Stimulated activated CD8-positive, alpha-beta memory T cell treated with anti-CD3 and anti-CD28 coated beads, Interleukin-7, amount 100 ng/mL, for 4 hours (primary cell): ENCODE data around the gene LPO.

Experiments
- DNase-seq, 2 donors: peaks; one replicate each; pipeline ENCODE4 v3.0.0-alpha.2; 2020; ENCODE audit warnings: low read depth in 2 of 2

The LPO gene

DNA sequence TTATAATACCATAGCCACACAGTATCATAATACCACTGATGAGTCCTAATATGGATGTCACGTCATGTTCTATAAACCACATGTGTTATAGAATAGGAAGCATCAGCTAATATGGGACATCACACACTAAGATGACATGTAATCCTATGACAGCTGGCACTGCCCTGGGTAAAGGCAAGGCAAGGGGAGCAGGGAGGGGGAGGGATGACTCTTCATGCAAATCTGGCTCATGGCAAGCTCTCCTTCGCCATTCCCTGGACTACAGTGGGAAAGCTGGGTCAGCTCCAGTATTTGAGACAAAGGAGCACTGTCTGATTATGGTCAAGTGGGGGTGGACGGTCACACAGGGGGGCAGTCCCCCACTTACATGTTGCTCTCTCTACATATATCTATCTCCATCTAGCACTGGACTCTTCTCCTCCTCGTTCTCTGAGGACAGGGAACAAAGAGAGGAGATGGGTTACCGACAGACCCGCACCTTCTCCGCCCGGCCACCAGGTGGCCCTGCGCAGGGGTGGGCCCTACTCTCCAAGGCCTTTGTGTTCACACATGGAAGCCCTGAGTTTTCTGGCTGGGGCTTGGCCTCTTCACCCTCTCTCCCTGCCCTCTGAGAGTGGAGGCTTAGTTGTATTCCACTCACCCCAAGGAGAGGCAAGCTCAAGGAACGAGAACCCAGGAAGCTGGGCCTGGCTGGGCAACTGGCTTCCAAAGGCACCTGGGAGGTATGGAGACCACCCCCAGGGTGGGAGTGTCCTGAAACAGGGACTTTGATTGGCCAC lies 65.8 kb downstream of the LPO start:
- DNase-seq: peak in 1 of 2 donors; percentile 44

DNA sequence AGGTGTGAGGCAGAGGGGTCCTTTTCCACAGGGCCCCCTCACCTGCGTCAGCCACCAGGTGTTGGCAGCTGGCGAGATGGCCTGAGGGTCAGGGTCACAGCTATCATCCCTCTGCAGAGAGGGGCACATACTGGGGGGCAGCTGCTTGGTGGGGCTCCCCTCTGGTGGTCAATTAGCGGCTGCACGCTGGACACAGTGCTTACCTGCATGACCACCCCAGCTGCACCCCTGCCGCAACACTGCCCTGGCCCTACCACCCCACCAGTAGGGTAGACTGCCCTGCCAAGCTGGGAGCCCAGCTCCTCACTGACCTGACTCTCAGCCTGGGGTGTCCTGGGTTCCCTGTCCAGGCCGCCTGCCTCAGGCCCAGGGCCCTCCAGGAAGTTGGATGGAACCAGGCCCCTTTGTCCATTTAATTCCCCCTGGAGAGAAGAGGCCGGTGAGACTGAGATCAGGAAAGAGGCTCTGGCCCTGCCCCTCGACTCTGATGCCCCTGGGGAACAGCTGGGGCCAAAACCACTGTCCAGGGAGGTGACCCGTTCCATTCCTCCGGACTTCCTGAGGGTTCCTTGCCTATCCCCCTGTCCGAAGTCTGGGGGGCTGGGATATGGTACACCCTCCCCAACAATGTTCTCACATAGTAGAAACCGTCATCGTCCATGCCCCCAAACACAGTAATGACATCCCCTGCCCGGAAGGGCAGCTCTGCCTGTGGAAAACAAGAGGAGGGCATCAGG lies 66.5 kb downstream of the LPO start:
- DNase-seq: no peak

DNA sequence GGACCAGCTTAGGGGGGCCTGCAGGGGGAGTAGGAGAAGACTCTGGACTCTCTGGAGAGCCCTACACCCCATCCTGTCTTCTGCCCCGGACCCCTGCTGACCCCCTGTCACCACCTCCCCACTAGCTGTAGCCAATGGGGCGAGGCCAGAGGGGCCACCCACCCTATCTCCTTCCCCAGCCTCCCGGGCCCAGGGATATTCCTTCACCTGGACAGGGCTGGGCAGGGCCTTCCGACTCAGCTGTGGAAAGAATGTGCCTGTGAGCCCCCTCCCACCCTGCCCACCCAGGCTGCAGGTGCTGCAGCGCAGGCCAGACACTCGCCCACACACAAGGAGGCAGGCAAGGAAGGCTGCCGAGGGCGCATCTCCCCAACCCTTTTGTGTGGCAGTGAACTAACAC lies 67.2 kb downstream of the LPO start:
- DNase-seq: no peak

DNA sequence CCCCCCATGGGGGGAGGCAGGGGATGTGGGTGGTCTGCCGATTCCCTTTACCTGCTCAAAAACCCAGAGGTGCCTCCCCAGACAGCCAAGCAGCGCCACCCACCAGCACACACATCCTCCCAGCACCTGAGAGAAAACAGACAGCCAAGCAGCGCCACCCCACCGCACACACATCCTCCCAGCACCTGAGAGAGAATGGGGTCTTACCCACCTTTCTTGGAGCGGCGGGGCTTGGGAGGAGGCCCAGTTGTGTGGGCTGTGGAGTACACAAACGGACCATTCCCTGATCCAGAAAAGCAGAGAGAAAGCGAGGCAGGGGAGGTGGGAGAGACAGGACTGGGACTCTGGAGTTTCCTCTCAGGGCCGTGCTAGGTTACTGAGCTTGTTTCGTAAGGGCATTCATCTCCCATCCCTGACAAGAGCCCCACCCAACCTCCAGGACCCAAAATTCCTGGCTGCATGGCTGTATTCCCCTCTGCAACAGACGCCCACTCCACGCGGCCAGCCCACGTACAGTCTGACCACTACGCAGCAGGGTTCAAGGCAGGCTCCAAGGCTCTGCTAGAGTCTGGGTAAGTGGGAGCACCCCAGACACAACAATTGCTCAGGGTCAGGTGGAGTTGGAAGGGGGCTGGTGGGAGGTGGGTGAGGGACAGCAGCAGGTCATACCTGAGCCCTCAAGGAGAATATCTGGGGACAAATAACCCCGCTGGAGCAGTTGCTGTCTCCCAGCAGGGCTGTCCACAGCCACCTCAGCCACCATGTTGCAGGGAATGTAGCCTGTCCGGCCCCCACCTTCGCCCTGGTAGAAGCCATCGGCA lies 68.0 kb downstream of the LPO start:
- no peak for DNase-seq

DNA sequence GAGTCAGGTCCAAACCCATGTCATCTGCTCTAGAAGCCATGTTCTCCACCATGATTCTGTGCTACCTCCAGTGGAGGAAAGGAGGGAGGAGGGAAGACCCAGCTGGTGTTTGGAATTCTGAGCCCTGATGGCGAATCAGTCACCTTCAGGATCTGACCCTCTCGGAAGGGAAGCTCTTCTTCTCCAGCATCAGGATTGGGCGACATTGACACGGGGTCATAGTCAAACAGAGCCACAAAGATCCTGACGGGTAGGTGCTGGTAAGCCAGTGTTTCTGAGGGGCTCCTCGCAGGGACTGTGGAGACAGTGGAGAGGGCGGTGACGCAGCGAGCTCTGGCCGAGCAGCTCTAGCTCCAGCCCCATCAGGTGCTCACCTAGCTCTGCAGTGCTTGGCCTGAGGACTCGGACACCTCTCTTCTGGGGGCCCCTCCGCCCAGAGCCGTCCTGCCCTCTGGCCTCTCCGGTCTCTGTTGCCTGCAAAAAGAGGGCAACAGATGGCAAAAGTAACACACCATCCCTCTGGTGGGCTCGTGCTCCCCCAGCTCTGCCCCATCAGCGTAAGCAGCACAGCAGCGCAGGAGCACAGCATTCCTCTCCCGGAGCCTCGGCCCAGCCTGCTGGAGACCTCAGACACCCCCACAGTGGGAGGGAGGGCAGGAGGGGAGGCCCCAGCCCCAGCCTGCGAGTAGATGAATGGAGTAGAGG lies 69.2 kb downstream of the LPO start:
- no peak for DNase-seq

DNA sequence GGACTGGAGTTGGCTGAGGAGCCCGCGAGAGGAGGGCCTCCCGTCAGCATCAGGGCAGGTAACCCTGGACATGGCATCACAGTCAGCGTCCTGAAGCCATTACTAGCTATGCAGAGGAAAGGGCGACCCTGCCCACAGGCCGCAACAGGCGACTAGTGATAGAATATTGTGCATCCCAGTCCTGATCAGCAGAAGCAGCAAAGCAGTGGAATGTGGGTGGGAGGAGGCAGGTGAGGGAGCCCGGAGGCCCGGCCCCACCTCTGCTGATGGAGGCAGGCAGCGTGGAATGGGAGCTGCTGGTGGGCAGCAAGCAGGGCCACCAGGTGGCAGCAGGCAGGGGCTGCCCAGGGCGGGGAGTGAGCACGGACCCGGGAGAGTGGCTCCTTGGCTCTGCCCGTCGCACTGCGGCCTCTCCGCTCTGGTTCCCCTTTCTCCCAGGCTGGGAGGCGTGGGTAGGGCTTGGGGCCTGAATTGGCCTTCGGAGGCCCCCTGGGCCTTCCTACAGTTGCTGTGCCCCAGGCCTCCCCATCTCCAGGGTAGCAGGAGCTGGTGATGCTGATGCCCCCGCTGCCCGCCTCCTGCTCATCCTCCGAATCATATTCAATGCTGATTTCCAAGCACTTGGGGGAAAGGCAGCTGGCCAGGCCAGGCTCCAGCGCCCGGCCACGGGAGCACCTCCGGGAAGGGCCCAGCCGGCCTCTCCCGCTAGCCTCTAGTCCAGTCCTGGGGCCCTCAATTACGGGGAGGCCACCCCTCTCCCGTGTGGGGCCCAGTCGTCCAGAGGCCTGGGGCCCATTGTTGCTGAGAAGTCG lies 70.0 kb downstream of the LPO start:
- DNase-seq: no peak

DNA sequence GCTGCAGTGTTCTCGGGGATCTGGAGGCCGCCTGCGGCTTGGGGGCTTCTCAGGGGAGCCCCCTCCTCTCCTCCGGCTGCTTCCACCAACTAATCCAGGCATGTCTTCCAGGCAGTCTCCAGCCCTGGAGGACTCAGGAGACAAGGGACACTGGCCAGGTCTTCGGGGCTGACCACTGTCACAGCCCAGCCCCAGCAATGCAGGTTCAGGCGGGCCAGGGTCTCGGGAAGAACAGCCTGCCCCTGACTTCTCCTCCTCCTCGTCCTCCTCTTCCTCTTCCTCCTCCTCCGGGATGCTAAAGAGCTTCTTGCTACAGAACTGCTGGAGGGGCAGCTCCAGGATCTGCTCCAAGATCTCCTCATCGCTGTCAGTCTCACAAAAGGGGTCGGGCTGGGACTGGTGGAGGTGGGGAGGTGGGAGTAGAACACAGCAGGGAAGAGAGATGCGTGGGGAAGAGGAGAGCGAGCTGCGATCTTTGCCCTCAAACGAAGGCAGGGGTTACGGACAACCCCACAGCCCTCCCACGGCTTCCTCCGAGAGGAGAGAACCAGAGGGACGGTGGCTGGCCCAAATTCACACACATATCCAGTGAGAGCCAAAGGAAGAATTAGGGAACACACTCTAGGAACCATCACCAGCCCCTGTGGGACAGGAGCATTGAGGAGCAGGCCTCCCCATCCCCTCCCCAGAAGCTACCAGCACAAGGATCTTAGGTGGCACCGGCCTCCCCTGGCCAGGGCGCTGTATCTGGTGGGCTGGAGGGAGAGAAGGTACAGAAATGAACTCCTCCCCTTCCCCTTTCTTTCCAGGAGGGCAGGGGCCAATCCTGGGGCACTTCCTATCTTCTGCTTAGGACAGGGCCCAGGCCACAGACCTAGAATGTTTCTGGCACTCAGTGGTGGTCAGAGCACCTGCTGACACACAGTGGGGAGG lies 70.9 kb downstream of the LPO start:
- DNase-seq: no peak

DNA sequence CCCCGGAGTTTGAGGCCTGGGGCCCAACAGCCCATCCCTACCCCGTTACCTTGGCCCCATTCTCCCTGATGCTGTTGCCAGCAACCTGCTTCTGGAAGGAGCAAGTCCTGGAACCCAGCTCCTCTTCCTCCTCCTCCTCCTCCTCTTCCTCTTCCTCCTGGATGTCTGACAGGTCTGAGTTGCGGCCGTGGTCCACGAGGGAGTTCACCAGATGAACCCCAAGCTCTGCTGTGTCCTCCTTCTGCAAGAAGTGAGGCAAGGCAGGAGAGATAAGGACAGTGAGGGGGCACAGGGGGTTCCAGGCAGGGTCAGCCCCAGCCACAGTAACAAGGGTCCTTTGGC lies 71.5 kb downstream of the LPO start:
- DNase-seq: no peak

DNA sequence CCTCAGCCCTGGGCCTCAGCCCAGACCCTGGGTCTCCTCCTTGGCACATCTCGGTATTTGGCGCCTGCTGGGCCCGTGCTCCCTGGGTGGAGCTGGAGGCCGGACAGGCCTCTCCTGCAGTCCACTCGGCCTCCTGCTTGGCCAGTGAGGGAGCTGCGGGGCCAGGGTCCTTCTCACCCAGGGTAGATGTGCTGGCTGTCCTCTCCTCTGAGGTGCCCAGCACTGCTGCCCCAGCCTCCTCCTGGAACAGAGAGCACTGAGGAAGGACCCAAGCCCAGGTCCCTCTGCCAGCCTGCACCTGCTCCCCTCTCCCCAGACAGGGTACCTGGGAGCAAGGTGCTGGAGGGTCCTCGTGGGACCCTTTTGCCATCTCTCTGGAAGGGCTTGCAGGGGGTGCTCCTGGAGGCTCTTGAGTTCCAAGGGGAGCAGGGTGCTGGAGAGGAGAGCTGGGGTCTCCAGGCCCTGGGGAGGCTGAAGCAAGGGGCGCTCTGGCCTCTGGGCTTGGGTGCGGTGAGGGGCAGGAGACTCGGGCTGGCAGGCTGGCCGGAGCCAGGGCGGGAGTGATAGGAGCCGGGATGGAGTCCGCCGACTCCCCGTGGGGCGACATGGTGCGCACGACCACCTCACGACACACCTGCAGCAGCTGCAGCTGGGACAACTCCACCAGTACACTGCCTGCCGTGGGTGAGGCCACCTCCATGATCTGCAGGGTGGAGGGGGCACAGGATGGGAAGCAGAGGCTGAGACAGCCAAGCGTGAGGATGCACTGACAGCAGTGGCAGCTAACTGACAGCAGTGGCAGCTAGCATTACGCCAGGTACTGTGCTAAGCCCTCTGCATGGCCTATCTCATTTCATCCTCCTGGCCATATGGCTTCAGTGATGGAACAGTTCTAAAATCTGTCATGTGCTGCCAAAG lies 72.4 kb downstream of the LPO start:
- DNase-seq: no peak

DNA sequence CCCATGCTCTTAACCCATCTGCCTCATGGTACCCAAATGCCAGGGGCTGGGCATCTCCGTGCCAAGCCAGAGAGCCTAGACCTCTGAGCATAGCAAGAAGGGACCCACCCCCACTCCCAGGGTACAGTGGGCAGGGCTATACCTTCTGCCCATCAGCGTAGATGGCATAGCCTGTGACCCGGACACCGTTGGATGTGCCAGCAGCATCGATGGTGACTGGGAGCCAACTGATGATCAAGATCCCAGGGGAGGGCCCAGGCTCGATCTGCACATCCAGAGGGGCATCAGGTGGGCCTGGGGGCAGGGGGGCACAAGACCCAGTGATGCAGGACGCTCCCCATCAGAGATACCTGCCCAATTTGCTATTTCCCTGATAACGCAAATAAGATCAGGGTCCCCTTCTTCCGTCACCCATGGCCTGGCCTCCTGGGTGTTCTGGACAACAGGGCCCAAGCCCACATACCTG lies 73.1 kb downstream of the LPO start:
- DNase-seq: no peak

DNA sequence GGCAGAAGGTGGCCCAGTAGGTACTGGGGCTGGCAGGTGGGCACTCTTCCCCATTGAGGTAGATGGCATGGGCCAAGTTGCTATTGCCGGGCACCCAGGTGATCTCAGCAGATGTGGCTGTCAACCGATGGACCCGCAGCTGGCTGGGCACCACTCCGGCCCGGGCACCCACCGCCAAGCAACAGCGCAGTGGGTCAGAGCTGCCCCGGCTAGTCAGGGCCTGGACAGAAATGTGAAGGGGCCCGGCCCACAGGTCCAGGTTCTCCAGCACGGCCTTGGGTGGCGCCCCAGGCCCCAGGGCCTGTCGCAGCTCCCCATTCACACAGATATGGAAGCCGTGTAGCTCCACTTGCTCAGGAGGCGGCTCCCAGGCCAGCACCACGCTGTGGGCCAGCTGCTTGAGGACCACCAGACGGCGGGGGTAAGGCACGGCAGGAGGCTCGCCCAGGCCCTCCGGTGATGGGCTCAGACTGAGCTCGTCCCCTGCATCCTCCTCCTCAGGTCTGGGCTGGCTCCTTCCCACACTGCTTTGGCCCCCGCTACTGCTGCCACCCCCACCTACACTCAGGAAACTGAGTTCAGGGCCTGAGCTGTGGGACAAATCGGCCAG lies 73.7 kb downstream of the LPO start:
- DNase-seq: no peak

DNA sequence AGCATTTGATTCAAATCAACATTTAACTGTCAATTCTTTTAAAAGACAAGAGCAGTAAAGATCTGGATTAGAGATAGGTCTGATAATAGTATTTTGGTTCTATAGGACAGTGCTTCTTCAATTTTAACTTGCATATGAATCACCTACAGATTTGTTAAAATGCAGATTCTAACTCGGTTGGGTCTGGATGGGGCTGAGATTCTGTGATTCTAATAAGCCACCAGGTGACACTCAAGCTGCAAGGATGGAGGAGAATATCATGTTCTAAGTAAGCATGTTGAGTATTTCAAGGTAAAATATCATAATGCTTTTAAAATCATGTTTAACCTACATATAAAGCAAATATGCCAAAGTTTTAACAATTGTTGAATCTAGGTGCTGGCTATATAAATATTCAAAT lies 74.4 kb downstream of the LPO start:
- no peak for DNase-seq

DNA sequence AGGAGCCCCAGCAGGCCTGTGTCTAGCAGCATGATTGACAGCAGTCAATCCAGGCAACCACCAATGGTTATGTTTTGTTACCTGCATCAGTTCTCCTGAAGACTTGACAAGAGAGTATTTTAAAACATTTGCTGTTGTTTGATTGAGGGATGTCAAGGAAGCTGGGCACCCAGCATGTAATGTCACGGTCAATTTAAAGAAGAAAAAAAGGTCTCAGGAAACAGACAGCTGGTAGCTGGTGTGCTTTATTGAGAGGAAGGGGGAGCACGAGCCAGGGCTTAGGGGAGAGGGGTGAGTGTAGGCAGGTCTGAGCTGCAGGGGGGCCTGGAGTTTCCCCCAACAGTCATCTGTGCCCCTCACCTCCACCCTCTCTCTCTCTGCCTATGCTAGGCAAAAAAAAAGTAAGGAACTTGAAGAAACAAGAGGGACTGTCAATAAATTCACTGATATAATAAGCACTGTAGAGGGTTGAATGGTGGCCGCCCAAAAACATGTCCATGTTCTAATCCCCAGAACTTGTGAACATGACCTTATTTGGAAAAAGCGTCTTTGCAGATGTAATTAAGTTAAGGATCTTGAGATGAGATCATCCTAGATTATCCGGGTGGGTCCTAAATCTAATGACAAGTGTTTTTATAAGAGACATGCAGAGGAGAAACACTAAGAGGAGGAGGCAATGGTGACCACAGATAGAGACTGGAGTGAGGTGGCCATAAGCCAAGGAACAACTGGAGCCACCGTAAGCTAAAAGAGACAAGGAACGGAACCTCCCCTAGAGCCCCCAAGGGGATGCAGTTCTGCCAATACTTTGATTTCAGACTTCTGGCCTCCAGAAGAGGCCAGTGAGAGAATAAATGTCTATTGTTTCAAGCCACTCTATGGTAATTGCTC lies 75.7 kb downstream of the LPO start:
- no peak for DNase-seq

DNA sequence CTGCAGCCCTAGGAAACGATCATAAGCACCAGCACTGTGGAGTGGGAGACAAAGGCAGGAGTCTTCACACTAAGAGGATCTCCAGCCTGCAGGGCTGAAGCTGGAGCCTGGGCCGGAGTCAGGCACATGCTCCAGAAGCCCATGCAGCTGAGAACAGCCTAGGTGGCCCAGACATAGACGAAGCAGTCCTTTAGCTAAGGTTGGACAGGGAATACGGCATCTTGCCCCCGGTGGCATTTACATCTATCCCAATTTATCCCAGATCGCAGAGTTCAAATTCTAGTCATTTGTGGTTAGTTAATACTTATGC lies 76.3 kb downstream of the LPO start:
- DNase-seq: no peak

DNA sequence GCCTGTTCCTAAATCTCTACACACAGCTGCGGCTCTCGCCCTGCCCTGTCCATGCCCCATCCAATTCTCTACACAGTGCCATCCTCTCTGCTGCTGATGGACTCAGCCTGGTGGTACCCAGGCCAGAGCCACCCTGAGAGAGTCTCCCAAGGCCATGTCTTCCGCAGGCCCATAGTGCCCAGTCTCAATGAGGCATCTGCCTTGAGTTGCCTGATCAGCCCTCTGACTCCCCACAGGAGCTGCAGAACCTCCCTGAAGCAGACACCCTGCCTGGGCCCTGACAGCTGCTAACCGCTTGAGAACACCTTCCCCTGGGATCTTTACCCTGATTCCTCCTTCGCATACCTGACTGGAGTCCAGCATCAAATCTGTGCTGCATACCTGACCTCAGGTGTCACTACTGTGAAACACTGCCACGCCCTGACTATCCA lies 76.9 kb downstream of the LPO start:
- DNase-seq: no peak

DNA sequence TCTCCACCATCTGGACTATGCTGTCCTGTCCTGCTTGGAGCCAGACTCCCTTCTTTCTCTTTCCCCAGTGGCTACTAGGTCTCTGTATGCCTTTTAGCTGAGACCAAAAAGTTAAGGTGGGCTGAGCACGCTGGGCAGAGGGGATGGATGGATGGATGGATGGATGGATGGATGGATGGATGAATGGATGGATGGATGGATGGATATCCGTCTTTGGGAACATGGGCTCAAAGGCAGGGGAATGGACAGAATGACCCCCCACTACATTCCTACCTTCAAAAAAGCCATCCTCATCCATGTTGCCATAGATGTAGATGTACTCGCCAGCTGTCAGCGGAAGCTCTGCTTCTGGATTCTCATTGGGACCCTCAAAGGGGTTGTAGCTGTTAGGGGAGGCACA lies 77.4 kb downstream of the LPO start:
- DNase-seq: no peak

DNA sequence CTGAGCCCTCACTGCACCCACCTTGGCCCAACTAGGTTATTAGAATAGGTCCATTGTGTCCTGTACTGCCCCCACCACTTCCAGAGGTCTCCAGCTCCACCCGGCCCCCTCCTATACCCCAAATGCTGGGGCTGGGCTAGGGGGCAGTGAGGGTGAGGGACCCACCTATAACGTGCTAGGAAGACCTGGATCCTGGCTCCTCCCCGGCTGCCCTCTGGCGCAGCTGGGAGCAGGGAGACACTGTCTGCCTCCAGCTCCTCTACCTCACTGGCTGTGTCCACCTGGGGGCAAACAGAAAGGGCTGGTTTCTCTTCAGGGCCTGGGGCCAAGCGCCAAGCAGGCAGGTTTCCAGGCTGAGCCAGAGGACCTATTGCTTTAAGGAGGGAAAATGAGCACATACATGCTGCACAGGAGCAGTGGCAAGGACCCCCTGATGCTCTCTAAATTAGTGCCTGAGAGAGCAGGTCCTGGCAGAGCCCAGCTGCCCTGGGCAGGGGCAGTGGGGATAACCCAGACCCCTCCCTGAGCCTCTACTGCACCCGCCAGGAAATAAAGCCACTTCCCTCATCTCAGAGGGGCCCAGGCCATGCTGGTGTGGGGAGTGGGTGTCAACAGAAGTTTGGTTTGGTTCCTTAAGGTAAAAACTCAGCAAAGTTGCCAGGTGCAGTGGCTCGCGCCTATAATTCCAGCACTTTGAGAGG lies 78.0 kb downstream of the LPO start:
- no peak for DNase-seq
